ENCODE data around the gene FOXN1. TPM values are rescaled to one million over a fixed set of nuclear protein-coding genes. Genes with fewer than 3 reads are reported as not detected.

FOXN1 gene
- polyA plus RNA-seq, 1 donor from 2014 or later: not detected

Other genes starting within 250 kb of the FOXN1 start
- gene TMEM97, start 187.1 kb upstream of the FOXN1 start, polyA plus RNA-seq: 7.2 TPM
- 36.8 TPM for gene IFT20, start 170.9 kb upstream of the FOXN1 start, polyA plus RNA-seq
- gene TNFAIP1, start 170.6 kb upstream of the FOXN1 start, polyA plus RNA-seq: 11.1 TPM
- 87.4 TPM for gene POLDIP2, start 148.8 kb upstream of the FOXN1 start, polyA plus RNA-seq
- not detected for gene SEBOX, start 141.1 kb upstream of the FOXN1 start, polyA plus RNA-seq
- gene VTN, start 136.0 kb upstream of the FOXN1 start, polyA plus RNA-seq: not detected
- 5.6 TPM for gene SARM1, start 134.7 kb upstream of the FOXN1 start, polyA plus RNA-seq
- gene SLC46A1, start 100.1 kb upstream of the FOXN1 start, polyA plus RNA-seq: 2.4 TPM
- not detected for gene SLC13A2, start 32.7 kb upstream of the FOXN1 start, polyA plus RNA-seq
- 69.5 TPM for gene UNC119, start 46.3 kb downstream of the FOXN1 start, polyA plus RNA-seq
- gene PIGS, start 65.2 kb downstream of the FOXN1 start, polyA plus RNA-seq: 48.4 TPM
- gene ALDOC, start 70.5 kb downstream of the FOXN1 start, polyA plus RNA-seq: 28.0 TPM
- gene SPAG5, start 92.7 kb downstream of the FOXN1 start, polyA plus RNA-seq: 2.2 TPM
- gene RSKR, start 107.8 kb downstream of the FOXN1 start, polyA plus RNA-seq: 0.11 TPM
- 41.4 TPM for gene BLTP2, start 138.8 kb downstream of the FOXN1 start, polyA plus RNA-seq
- gene SDF2, start 155.6 kb downstream of the FOXN1 start, polyA plus RNA-seq: 59.5 TPM
- 14.2 TPM for gene SUPT6H, start 155.9 kb downstream of the FOXN1 start, polyA plus RNA-seq
- 2.7 TPM for gene PROCA1, start 205.5 kb downstream of the FOXN1 start, polyA plus RNA-seq
- 6.7 TPM for gene RAB34, start 211.5 kb downstream of the FOXN1 start, polyA plus RNA-seq
- 6,180 TPM for gene RPL23A, start 213.6 kb downstream of the FOXN1 start, polyA plus RNA-seq
- 0.49 TPM for gene TLCD1, start 219.9 kb downstream of the FOXN1 start, polyA plus RNA-seq
- 18.6 TPM for gene NEK8, start 222.4 kb downstream of the FOXN1 start, polyA plus RNA-seq
- gene TRAF4, start 237.7 kb downstream of the FOXN1 start, polyA plus RNA-seq: 13.8 TPM

Data from IgD-negative memory B cell (primary cell).